LNCAP (cell line): ENCODE results near the gene PCYT2.

Experiments used
- TF ChIP-seq, protein P1 (sequence below): fragments of 450-650 bp; IDR thresholded peaks from 2 replicates; pipeline ENCODE4 v1.5.1; 2017; ENCODE audit warnings: mild to moderate bottlenecking

PCYT2 gene

GRCh38 chr17:81903896-81904599 is 7.2 kb downstream of the PCYT2 start:
- TF ChIP-seq, protein P1, sequence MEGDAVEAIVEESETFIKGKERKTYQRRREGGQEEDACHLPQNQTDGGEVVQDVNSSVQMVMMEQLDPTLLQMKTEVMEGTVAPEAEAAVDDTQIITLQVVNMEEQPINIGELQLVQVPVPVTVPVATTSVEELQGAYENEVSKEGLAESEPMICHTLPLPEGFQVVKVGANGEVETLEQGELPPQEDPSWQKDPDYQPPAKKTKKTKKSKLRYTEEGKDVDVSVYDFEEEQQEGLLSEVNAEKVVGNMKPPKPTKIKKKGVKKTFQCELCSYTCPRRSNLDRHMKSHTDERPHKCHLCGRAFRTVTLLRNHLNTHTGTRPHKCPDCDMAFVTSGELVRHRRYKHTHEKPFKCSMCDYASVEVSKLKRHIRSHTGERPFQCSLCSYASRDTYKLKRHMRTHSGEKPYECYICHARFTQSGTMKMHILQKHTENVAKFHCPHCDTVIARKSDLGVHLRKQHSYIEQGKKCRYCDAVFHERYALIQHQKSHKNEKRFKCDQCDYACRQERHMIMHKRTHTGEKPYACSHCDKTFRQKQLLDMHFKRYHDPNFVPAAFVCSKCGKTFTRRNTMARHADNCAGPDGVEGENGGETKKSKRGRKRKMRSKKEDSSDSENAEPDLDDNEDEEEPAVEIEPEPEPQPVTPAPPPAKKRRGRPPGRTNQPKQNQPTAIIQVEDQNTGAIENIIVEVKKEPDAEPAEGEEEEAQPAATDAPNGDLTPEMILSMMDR: no peak

- TF ChIP-seq, protein P1: no peak
These were observed 7.8 kb downstream of the PCYT2 start for GRCh38 chr17:81903415-81903831.

- TF ChIP-seq, protein P1: no peak
These were observed 8.4 kb downstream of the PCYT2 start for GRCh38 chr17:81902653-81903414.

- TF ChIP-seq, protein P1: no peak
These were observed 9.1 kb downstream of the PCYT2 start, which contains the start of gene NPB for GRCh38 chr17:81902023-81902652. TSS of gene NPB (plus strand) at chr17:81902238. CDS start at chr17:81902278, 40 bp downstream.

- TF ChIP-seq, protein P1: no peak
These were observed 9.8 kb downstream of the PCYT2 start for GRCh38 chr17:81901167-81902022.

GRCh38 chr17:81900181-81900820 is 10.9 kb downstream of the PCYT2 start:
- TF ChIP-seq, protein P1: no peak
